Colonic mucosa (tissue), 4 donors: Measurements from ENCODE around the gene AKR7A2. TPM values are rescaled to one million over a fixed set of nuclear protein-coding genes. Genes with fewer than 3 reads are reported as not detected.

Experiments used
- DNase-seq: peaks from one replicate; pipeline ENCODE4 v3.0.0-alpha.2; 2020
- H3K27ac ChIP-seq: fragments of 200-600 bp; one replicate; pipeline ENCODE4 v1.8.0; 2021
- H3K27me3 ChIP-seq: fragments of 200-600 bp; one replicate; pipeline ENCODE4 v1.8.0; 2021
- H3K36me3 ChIP-seq: fragments of 200-600 bp; one replicate; pipeline ENCODE4 v1.8.0; 2021
- H3K4me1 ChIP-seq: fragments of 200-600 bp; one replicate; pipeline ENCODE4 v1.8.0; 2021; ENCODE audit warnings: mild to moderate bottlenecking
- H3K4me3 ChIP-seq: fragments of 200-600 bp; one replicate; pipeline ENCODE4 v1.8.0; 2021
- H3K9ac ChIP-seq, 2 donors: one replicate each; pipeline ENCODE4 v1.7.0; 2013; ENCODE audit warnings: control low read depth in 2 of 2, low read depth in 2 of 2, low read length in 2 of 2
- H3K9me3 ChIP-seq: fragments of 200-600 bp; one replicate; pipeline ENCODE4 v1.8.0; 2021
- intact Hi-C: fragments of 100-400 bp; cut with DNase I; formaldehyde crosslinking; loops from one replicate; pipeline ENCODE4 v1.14.1; 2022
- total RNA-seq, 2 donors: library from RNA; stranded (reverse); fragmentation: NEBNext Ultra II Directional in 1 of 2; extraction: Animal tissue kit (Norgen Biotek cat#: 25700) in 1 of 2; gene quantifications; one replicate each; pipeline ENCODE4 v1.2.1, GENCODE V29; 2021
- TF ChIP-seq, protein P1 (sequence below): fragments of 200-600 bp; IDR thresholded peaks from one replicate; pipeline ENCODE4 v1.8.0; 2022; ENCODE audit warnings: antibody characterized with exemption, mild to moderate bottlenecking
- donor health status: healthy.
- donor health status: DM: no; HTN: no; CAD: no.
- donor health status: DM: no; HTN: no; CAD: no.

AKR7A2 gene
- total RNA-seq, 2 donors from 2014 or later, result 112 to 129 TPM

DNA sequence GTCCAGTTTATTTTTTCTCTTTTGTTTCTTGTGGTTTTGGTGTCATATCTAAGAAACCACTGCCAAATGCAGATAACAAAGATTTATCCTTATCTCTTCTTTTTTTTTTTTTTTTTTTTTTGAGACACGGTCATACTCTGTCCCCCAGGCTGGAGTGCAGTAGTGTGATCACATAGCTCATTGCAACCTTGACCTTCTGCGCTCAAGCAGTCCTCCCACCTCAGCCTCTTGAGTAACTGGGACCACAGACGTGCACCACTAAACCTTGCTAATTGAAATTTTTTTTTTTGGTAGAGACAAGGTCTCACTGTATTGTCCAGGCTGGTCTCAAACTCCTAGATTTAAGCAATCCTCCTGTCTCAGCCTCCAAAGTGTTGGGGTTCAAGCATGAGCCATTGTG is 9.1 kb upstream of the AKR7A2 start:
- TF ChIP-seq, protein P1, sequence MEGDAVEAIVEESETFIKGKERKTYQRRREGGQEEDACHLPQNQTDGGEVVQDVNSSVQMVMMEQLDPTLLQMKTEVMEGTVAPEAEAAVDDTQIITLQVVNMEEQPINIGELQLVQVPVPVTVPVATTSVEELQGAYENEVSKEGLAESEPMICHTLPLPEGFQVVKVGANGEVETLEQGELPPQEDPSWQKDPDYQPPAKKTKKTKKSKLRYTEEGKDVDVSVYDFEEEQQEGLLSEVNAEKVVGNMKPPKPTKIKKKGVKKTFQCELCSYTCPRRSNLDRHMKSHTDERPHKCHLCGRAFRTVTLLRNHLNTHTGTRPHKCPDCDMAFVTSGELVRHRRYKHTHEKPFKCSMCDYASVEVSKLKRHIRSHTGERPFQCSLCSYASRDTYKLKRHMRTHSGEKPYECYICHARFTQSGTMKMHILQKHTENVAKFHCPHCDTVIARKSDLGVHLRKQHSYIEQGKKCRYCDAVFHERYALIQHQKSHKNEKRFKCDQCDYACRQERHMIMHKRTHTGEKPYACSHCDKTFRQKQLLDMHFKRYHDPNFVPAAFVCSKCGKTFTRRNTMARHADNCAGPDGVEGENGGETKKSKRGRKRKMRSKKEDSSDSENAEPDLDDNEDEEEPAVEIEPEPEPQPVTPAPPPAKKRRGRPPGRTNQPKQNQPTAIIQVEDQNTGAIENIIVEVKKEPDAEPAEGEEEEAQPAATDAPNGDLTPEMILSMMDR, result no peak
- no peaks in the 10 kb centered on the region for H3K36me3 ChIP-seq
- no peaks in the 10 kb centered on the region for H3K9me3 ChIP-seq
- intact Hi-C loops, result no loop called here
- H3K27me3 ChIP-seq, result no peaks in the 10 kb centered on the region
- H3K4me3 ChIP-seq, result no peak overlapping the region
- no peak overlapping the region for H3K27ac ChIP-seq
- DNase-seq, result no peak
- H3K9ac ChIP-seq, result no peak overlapping the region
- no peaks in the 10 kb centered on the region for H3K4me1 ChIP-seq

DNA sequence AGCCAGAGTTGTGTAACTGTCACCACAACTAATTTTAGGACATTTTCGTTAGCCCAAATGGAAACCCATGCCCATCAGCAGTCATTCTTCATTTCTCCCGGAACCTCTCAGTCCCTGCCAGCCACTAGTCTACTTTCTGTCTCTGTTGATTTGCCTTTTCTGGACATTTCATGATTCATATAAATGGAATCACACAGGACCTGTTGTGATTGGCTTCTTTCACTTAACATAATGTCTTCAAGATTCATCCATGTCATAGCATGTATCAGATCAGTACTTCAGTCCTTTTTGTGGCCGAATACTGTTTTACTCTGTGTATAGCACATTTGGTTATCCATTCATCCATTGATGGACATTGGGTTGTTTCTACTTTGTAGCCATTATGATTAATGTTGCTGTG is 7.3 kb upstream of the AKR7A2 start:
- Histone ChIP-seq H3K27me3 (no peaks in the 10 kb centered on the region), H3K36me3 (no peaks in the 10 kb centered on the region), H3K4me3 (no peak overlapping the region), H3K9me3 (no peaks in the 10 kb centered on the region), H3K4me1 (no peaks in the 10 kb centered on the region), H3K27ac (no peak overlapping the region), H3K9ac (no peak overlapping the region)
- DNase-seq, result no peak
- TF ChIP-seq, protein P1, result no peak
- intact Hi-C loops, result no loop called here

DNA sequence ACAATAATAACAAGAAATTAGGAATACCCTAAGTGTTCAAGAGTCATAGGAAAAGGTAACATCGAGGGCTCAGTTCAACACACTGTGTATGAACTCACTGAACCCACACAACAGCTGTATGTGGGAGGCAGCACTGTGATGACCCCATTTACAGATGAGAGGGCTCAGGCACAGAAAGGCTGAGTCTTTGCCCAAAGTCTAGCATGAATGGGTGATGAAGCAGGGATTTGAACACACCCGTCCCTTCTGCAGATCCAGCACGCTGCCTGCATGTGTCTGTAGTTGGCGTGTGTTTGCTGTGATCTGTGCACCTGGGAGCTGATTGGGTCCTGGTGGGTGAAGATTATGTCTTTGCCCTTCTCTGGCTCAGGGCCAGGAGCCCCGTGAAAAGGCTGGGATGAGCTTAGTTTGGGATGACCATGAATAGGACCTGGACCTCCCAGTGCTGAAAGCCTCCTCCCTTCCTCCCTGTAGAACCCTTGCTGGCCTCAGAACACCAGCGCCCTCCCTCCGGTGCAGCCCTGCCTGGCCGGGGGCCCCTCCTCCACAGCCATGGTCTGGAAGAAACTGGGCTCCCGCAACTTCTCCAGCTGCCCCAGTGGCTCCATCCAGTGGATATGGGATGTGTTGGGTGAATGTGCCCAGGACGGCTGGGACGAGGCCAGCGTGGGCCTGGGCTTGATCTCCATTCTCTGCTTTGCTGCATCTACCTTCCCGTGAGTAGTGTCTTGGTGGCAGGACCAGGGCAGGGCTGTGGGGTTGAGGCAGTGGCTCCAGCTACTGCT is 5.4 kb upstream of the AKR7A2 start:
- TF ChIP-seq, protein P1, result no peak
- H3K27me3 ChIP-seq, result no peaks in the 10 kb centered on the region
- DNase-seq, result no peak
- no peak overlapping the region for H3K9ac ChIP-seq
- H3K36me3 ChIP-seq, result no peaks in the 10 kb centered on the region
- intact Hi-C loops, result no loop called here
- H3K4me3 ChIP-seq, result no peak overlapping the region
- H3K4me1 ChIP-seq, result peaks cover 5% of the 10 kb centered on the region
- no peak overlapping the region for H3K27ac ChIP-seq
- no peaks in the 10 kb centered on the region for H3K9me3 ChIP-seq

DNA sequence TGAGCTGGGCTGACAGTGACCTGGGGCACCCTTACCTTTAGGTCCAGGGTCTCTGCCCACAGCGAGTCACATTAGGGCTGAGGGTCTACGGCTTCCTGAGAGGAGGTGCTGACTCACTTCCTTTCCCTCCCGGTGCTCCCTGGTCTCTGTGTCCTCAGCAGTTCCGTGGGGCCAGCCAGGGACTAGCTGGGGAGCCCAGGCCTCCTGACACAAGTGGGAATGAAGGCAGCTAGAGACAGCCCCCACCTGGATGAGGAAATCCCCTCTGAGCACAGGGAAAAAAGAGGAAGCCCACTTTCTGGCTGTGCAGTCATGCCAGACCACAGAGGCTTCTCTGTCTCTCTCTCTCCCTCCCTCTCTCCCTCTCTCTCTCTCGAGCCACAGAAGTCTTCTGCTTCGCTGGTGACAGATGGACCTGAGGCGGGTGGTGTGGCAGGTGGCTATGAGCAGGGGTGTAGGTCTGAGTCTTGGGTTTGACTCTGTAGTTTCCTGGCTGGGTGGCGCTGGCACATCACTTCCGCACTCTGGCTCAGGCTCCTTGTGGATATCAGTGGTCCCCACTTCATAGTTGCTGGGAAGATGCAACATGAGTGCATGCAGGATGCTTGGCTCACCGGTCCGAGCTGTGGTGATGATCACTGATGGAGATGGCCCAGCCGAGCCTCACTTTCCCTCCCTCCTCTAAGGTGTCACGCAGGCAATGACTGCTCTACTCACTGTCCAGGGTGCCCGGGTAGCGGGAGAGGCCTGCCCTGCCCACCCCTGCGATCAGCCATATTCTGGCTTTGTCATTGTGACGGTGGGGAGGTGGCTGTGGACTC is 3.6 kb upstream of the AKR7A2 start:
- Histone ChIP-seq H3K4me3 (no peak overlapping the region), H3K9ac (no peak overlapping the region), H3K36me3 (no peaks in the 10 kb centered on the region), H3K27me3 (no peaks in the 10 kb centered on the region), H3K9me3 (no peaks in the 10 kb centered on the region), H3K27ac (no peak overlapping the region), H3K4me1 (peaks cover 10% of the 10 kb centered on the region)
- intact Hi-C loops, result no loop called here
- no peak for DNase-seq
- TF ChIP-seq, protein P1, result no peak

DNA sequence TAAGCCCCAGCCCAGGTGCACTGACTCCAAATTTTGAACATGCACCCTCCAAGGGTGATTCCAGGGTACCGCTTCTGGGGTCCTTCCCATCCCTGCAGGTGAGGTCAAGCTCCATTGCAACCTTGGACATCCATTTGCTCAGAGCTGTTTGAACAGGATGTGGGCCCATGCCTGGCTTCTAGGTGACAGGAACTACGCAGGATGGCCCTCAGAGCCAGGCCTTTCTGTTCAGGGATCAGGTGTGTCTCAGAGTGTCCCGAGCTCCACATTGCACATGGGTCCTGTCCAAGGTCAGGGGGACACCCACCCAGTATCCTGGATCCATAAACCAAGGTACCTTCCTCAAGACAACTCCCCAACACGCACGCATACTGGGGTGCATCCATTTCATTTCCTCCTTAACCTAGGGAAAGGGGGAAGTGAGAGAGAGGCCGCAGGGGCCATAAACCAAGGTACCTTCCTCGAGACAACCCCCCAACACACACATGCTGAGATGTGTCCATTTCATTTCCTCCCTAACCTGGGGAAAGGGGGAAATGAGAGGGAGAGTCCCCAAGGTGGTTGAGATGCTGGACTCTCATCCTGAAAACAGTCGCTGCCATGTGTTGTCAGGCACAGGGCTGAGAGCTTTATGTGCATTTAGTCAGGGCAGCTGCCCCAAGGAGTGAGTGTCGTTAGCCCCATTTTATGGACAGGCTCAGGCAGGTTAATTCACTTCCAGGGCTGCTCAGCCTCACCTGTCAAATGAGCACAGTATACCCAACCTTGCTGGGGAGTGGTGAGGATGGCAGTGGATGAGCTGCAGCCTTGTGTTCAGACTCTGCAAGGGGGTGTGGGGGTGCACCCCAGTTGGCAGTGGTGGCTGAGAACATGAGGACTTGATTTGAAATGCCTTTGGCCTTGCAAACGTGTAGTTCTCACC is 2.3 kb upstream of the AKR7A2 start:
- H3K4me1 ChIP-seq, result peaks cover 11% of the 10 kb centered on the region
- H3K4me3 ChIP-seq, result no peak overlapping the region
- intact Hi-C loops, result no loop called here
- H3K9me3 ChIP-seq, result no peaks in the 10 kb centered on the region
- H3K27me3 ChIP-seq, result no peaks in the 10 kb centered on the region
- DNase-seq, result no peak
- TF ChIP-seq, protein P1, result no peak
- no peaks in the 10 kb centered on the region for H3K36me3 ChIP-seq
- no peak overlapping the region for H3K27ac ChIP-seq
- H3K9ac ChIP-seq, result no peak overlapping the region
